Measurements from ENCODE around the gene PRDM1.

The PRDM1 gene

DNA sequence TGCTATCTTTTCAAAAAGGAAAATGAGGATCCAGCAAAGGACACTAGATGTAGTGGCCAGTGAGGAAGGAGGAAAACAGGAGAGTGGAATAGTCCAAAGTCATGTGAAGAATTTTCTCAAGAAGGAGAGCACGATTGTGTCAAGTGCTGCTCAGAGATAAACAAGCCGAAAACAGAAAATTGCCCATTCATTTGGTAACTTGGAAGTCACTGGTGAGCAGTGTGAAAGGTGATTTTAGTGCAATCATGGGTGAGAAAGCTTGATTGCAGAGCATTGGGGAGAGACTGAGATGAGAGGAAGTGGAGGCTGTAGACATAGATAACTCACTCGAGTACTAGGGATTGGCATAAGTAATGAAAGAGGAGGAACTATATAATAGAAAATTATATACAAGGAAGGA lies 26.0 kb upstream of the PRDM1 start:
- H3K27me3 Mint-ChIP-seq (ENCODE audit: low read depth, poor library complexity) = no peaks in the 10 kb centered on the region
- no peak for DNase-seq
- peaks cover 53% of the 10 kb centered on the region for H3K4me1 Mint-ChIP-seq
- H3K9me3 Mint-ChIP-seq = no peaks in the 10 kb centered on the region
- no peak for TF ChIP-seq CTCF (IDR thresholded peaks at IDR 0.05)
- no peaks in the 10 kb centered on the region for H3K36me3 Mint-ChIP-seq (ENCODE audit: low read depth)
- H3K27ac Mint-ChIP-seq = no peak overlapping the region
- no peak overlapping the region for H3K4me3 Mint-ChIP-seq

- TF ChIP-seq CTCF (IDR thresholded peaks at IDR 0.05) = no peak
- Mint-ChIP-seq H3K4me1 (peaks cover 41% of the 10 kb centered on the region), H3K27ac (peak overlapping the region; percentile 97), H3K36me3 (ENCODE audit: low read depth) (no peaks in the 10 kb centered on the region), H3K4me3 (no peak overlapping the region), H3K9me3 (no peaks in the 10 kb centered on the region), H3K27me3 (ENCODE audit: low read depth, poor library complexity) (no peaks in the 10 kb centered on the region)
- DNase-seq = no peak
Measured at GRCh38 chr6:106063448-106063850, 22.7 kb upstream of the PRDM1 start.

DNA sequence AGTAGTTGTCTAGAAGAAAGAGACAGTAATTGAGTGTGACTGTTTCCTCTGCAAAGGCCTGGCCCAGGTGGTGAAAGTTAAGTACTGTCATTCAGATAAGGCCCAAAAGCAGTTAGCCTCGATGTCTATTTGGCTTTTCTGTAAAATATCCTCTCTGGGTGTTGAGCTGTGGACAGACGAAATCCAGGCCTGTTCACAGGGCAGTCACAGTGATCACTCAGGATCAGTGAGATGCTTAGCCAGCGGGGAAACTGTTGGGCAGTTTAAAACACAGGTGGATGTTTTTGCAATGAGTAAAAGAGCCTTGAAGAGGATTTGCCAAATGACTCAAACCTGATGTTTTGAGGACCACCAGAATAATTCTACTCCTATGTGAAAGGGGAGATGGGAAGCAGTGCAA lies 22.0 kb upstream of the PRDM1 start:
- H3K36me3 Mint-ChIP-seq (ENCODE audit: low read depth) = no peaks in the 10 kb centered on the region
- H3K4me1 Mint-ChIP-seq = peaks cover 41% of the 10 kb centered on the region
- H3K27me3 Mint-ChIP-seq (ENCODE audit: low read depth, poor library complexity) = no peaks in the 10 kb centered on the region
- H3K4me3 Mint-ChIP-seq = no peak overlapping the region
- H3K27ac Mint-ChIP-seq = peak overlapping the region; percentile 58
- no peak for DNase-seq
- no peak for TF ChIP-seq CTCF (IDR thresholded peaks at IDR 0.05)
- no peaks in the 10 kb centered on the region for H3K9me3 Mint-ChIP-seq

- no peaks in the 10 kb centered on the region for H3K27me3 Mint-ChIP-seq (ENCODE audit: low read depth, poor library complexity)
- TF ChIP-seq CTCF (IDR thresholded peaks at IDR 0.05) = no peak
- no peak for DNase-seq
- peaks cover 48% of the 10 kb centered on the region for H3K4me1 Mint-ChIP-seq
- H3K4me3 Mint-ChIP-seq = no peak overlapping the region
- no peaks in the 10 kb centered on the region for H3K36me3 Mint-ChIP-seq (ENCODE audit: low read depth)
- H3K27ac Mint-ChIP-seq = peak overlapping the region; percentile 32
- H3K9me3 Mint-ChIP-seq = no peaks in the 10 kb centered on the region
Measured at GRCh38 chr6:106064756-106065155, 21.4 kb upstream of the PRDM1 start.

DNA sequence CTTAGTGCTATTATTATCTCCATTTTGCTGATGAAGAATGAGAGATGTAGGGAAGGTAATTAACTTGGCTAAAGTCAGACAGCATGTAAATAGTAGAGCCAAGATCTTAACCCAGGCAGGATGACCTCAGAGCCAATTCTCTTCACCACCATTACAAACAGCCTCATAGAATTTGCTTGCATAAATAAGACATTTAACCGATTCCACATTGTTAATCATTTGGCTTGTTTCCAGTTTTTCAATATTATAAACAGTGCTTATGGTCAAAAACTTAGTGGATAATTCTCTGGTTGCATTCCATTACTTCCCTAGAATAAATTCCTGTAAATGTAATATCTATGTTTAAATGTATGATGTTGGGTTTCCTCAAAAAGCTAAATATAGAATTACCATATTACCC lies 19.1 kb upstream of the PRDM1 start:
- Mint-ChIP-seq H3K4me1 (peaks cover 53% of the 10 kb centered on the region), H3K4me3 (no peak overlapping the region), H3K27me3 (ENCODE audit: low read depth, poor library complexity) (peaks cover 2% of the 10 kb centered on the region), H3K36me3 (ENCODE audit: low read depth) (no peaks in the 10 kb centered on the region), H3K27ac (no peak overlapping the region), H3K9me3 (no peaks in the 10 kb centered on the region)
- no peak for DNase-seq
- no peak for TF ChIP-seq CTCF (IDR thresholded peaks at IDR 0.05)

GRCh38 chr6:106069478-106069877 lies 16.7 kb upstream of the PRDM1 start:
- Mint-ChIP-seq H3K4me1 (peaks cover 44% of the 10 kb centered on the region), H3K27ac (no peak overlapping the region), H3K4me3 (no peak overlapping the region), H3K36me3 (ENCODE audit: low read depth) (no peaks in the 10 kb centered on the region), H3K27me3 (ENCODE audit: low read depth, poor library complexity) (peaks cover 2% of the 10 kb centered on the region), H3K9me3 (no peaks in the 10 kb centered on the region)
- no peak for TF ChIP-seq CTCF (IDR thresholded peaks at IDR 0.05)
- no peak for DNase-seq
